Sciatic nerve (tissue), 2 donors: Measurements from ENCODE around the gene ANKS4B. TPM values are rescaled to one million over a fixed set of nuclear protein-coding genes. Genes with fewer than 3 reads are reported as not detected.
"Not testable (repeated sequence)": the region's sequence is repeated elsewhere in the genome, so short reads cannot be mapped to it uniquely, and the experiment has no call there.

Source experiments
- ATAC-seq: fragments of 200-7000 bp; cut with Tn5 transposase; one replicate; pipeline ENCODE4 v1.9.1; 2020; ENCODE audit warnings: mild to moderate bottlenecking, moderate library complexity
- DNase-seq: peaks from one replicate; pipeline ENCODE4 v3.0.0-alpha.2; 2020; ENCODE audit warnings: low spot score
- intact Hi-C: fragments of 100-400 bp; cut with DNase I; formaldehyde crosslinking; loops from one replicate; pipeline ENCODE4 v1.14.2; 2022
- total RNA-seq: library from RNA; stranded (reverse); fragmentation: NEBNext Ultra II Directional; extraction: Animal tissue kit (Norgen Biotek cat#: 25700); gene quantifications from one replicate; pipeline ENCODE4 v1.2.1, GENCODE V29; 2021
- donor health status: DM: no; HTN: no; CAD: no.
- donor health status: DM: no; HTN: no; CAD: no.

Gene ANKS4B, protein sequence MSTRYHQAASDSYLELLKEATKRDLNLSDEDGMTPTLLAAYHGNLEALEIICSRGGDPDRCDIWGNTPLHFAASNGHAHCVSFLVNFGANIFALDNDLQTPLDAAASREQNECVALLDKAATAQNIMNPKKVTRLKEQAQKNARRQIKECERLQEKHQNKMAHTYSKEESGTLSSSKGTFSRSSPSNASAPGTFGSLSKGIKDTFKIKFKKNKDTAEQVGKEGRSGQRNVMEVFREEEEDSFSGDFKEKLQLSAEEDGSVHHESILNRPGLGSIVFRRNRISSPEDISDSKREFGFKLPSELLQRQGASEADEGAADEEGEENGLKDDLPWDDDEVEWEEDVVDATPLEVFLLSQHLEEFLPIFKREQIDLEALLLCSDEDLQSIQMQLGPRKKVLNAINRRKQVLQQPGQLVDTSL
- total RNA-seq, result not detected

DNA sequence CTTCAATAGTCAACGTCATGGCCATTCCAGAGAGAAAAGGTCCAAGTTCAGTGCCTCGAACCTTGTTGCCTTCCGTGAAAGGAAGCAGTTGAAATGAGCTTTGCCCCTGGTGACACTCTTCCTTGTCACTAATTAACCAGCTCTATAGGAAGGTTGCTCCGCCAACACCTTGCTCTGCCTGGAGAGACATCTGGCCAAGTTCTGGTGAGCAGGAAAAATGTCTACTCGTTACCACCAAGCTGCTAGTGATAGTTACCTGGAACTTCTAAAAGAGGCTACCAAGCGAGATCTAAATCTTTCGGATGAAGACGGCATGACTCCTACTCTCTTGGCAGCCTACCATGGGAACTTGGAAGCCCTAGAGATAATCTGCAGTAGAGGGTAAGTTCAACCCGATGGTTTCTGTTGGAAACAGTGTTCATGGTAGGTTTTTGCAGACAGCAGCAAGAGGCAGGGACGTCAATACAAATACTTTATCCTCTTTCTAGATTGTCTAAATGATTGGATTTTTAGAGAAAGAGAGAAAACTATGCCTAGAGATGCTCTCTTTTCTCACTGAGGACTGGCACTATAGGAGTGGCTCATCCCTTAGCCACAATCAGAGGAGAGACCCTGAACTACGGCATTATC lies at the start of gene ANKS4B:
Gene ANKS4B, plus strand, starts transcription at position 179 of the 630 bp plus-strand sequence. Its CDS starts 39 bp downstream, at position 218.
- intact Hi-C loops, result no loop called here
- DNase-seq (no peak), ATAC-seq (no peak)

DNA sequence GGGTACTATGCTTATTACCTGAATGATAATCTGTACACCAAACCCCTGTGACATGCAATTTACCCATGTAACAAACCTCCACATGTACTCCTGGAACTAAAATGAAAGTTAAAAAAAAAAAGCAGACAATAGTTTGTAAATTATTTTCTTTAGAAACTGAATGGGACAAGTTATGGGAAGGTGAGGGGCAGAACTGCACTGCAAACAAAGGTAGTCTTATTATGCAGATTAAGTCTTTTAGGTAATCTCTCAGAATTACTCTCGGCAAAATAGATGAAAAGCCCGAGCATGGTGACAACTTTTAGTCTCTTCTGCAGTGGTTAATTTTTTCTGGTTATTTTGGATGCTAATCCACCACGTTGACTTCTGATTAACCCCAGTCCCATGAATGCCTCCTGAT lies 49.5 kb upstream of the ANKS4B start:
- no peak for ATAC-seq
- no peak for DNase-seq
- intact Hi-C loops, result loop anchor here (10.0 kb wide), 1 partner anchor 111 kb away; no protein-coding TSS in a partner anchor

DNA sequence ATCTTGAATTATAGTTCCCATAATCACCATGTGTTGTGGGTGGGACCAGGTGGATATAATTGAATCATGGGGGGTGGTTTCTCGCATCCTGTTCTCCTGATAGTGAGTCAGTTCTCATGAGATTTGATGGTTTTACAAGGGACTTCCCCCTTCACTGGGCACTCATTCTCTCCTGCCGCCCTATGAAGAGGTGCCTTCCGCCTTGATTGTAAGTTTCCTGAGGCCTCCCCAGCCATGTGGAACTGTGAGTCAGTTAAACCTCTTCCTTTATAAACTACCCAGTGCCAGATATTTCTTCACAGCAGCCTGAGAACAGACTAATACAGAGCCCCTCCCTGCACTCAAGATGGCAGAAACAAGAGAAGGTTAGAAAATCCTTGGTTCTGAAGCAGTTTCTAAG lies 48.7 kb upstream of the ANKS4B start:
- ATAC-seq (no peak), DNase-seq (no peak)
- intact Hi-C loops, result loop anchor here (10.0 kb wide), 1 partner anchor 110 kb away; no protein-coding TSS in a partner anchor

DNA sequence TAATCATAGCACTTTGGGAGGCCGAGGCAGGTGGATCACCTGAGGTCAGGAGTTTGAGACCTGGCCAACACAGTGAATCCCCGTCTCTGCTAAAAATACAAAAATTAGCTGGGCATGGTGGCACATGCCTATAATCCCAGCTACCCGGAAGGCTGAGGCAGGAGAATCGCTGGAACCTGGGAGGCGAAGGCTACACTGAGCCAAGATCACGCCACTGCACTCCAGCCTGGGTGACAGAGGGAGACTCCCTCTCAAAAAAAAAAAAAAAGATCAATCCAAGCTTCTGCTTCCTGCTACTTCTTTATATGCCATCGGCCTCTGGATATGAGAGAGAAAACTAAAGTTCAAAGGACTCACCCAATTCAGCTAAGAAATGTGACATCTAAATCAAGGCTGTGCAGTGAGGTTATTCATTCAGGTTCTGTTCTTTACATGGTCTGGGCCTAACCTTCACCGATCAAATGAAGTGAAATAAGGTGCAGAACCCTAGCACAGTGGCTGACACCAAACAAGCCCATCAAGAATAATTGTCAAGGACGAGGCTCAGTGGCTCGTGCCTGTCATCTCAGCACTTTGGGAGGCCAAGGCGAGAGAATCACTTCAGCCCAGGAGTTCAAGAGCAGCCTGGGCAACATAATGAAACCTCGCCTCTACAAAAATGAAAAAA lies 47.7 kb upstream of the ANKS4B start:
- ATAC-seq (no peak), DNase-seq (no peak)
- intact Hi-C loops, result loop anchor here (10.0 kb wide), 1 partner anchor 109 kb away; no protein-coding TSS in a partner anchor

DNA sequence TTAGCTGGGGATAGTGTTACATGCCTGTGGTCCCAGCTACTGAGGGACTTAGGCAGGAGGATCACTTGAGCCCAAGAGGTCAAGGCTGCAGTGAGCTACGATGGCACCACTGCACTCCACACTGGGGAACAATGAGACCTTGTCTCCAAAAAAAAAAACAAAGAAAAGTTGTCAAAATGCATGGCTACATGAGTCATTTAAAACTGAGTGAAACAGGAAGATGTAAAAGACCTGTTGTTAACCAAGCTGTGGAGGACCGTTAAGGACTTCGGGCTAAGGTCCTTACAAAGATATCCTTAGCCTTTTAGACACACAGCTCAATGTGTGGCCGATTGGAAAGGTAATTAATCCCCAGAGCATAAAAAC lies 47.2 kb upstream of the ANKS4B start:
- ATAC-seq (no peak), DNase-seq (no peak)
- intact Hi-C loops, result loop anchor here (10.0 kb wide), 1 partner anchor 108 kb away; no protein-coding TSS in a partner anchor

DNA sequence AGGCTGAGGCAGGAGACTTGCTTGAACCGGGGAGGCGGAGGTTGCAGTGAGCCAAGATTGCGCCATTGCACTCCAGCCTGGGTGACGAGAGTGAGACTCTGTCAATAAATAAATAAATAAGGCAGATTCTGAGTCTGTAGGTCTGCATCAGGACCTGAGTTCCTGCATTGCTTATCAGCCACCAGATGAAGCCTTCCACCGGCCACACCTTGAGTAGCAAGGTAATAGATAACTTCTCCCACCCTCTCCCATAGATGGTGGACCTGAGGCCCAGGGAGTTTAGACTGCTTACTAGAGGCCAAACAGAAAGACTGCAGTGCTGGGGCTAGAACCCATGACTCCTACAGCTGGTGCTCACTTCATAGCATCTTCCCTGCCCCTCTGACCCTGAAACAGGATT lies 44.2 kb upstream of the ANKS4B start:
- ATAC-seq (no peak), DNase-seq (no peak)
- intact Hi-C loops, result loop anchor here (10.0 kb wide), 1 partner anchor 105 kb away; no protein-coding TSS in a partner anchor

DNA sequence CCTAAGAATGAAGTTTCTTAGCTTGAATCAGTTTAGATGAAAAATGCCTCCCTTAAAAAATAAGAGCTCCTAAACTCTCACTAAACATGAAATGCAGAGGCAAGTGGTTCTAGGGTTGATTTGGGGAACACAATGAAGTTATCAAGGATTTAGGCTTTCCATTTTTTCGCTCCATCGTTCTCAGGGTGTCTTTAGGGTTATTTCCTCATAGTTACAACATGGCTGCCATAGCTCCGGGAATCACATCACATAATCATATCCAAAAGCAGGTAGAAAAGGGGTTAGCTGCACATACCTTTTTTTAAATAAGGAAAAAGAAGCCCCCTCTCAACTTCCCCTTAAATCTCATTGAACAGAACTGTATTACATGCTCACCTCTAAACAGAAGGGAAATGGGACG lies 43.5 kb upstream of the ANKS4B start:
- ATAC-seq (no peak), DNase-seq (no peak)
- intact Hi-C loops, result no loop called here

DNA sequence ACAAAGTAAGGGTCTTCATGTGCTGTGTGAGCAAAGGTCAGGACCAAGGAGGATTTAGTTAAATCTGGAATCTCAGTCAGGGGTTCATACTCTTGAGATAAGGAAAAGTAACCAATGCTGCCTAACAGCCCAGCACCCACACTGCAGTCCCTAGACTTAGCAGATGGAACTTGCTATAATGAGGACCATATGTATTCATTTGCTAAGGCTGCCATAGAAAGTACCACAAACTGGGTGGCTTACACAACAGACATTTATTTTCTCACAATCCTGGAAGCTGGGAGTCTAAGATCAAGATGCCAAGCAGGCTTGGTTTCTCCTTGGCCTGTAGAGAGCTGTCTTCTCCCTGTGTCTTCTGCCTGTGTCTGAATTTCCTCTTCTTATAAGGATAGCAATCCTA lies 42.9 kb upstream of the ANKS4B start:
- intact Hi-C loops, result no loop called here
- DNase-seq, result no peak
- ATAC-seq, result no peak

DNA sequence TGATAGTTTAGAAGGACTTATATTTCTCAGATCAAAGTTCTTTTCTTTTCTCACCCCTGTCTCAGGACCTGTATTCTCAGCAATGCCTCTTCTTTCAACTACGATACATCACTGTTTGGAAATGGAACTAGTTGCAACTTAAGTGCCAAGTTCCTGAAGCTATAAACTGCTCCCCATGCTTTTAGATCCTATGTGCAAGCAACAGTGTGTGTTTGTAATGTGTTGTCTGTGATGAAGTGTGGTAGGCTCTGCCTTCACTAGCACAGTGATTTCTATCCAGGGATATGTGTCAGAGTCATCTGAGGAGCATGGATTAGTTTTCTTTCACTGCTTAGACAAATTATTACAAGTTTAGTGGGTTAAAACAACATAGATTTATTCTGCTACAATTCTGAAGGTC lies 40.5 kb upstream of the ANKS4B start:
- intact Hi-C loops, result no loop called here
- ATAC-seq (no peak), DNase-seq (no peak)

DNA sequence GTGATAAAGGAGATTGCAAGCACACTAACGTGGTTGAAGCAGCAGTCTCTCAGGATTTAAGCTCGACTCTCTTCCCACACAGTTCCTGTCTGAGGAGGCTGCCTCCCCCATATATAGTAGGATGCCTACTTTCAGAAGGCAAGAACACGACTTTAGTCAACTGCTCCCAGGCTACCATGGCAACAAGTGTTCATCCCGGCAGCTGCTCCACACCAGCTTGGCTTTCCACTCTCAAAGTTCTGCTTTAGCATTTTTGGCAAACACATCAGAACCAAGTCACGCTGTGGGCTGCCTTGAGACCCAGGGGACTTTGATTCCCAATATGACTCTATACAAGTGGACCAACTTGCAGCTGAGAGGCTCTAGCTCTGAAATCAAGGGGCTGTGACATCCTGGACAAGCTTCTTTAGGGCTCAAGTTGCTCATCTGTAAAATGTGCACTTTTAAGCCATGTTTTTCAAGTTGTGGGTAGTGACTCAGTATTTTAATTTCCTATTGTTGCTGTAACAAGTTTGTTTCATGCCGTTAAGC lies 38.7 kb upstream of the ANKS4B start:
- DNase-seq (no peak), ATAC-seq (no peak)
- intact Hi-C loops, result no loop called here

DNA sequence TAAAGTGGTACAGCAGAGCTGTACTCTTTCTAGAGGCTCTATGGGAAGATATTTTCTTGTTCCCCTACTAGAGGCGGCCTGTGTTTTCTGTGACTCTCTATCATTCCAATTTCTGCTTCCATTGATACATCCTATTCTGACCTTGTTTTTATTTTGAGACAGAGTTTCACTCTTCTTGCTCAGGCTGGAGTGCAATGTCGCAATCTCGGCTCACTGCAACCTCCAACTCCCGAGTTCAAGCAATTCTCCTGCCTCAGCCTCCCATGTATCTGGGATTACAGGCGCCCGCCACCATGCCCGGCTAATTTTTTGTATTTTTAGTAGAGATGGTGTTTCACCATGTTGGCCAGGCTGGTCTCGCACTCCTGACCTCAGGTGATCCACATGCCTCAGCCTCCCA lies 38.2 kb upstream of the ANKS4B start:
- DNase-seq, intact Hi-C loops, ATAC-seq: not testable (repeated sequence)

DNA sequence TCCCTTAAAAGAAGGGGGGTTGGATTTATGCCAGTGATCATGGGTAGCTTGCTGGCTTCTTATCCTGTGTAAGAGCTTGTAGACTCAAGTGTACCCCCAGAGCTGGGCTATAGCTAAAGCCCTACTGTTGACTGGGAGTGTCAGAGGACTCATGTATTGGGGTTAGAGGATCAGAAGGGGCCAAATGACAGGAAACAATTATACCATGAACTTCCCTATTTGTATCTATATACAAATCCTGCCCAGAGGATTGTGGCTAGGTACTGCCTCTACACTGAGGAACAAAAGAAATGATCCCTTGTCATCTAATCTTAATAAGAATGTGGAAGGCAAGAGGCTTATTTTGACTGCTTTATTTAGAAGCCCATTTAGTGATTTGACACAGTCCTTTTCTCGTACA lies 36.4 kb upstream of the ANKS4B start:
- DNase-seq (no peak), ATAC-seq (no peak)
- intact Hi-C loops, result no loop called here

DNA sequence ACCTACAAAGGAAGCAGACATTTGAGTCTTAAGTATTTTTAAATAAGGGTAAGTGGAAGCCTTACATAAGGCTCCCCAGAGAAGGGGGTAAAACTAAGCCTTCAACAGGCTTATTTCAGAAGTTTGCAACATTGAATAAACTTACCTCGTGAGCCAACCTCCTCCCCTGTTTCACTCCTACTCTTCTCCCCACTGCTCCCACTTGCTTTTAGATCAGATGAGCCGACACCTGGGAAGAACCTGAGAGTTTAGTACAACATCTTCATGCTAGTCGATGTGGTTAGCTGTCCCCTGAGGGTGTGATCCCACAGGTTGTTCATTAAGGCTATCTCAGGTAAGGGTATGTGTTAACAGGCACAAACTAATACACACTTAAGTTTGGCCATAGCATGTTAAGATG lies 35.9 kb upstream of the ANKS4B start:
- intact Hi-C loops, result no loop called here
- DNase-seq (no peak), ATAC-seq (no peak)

DNA sequence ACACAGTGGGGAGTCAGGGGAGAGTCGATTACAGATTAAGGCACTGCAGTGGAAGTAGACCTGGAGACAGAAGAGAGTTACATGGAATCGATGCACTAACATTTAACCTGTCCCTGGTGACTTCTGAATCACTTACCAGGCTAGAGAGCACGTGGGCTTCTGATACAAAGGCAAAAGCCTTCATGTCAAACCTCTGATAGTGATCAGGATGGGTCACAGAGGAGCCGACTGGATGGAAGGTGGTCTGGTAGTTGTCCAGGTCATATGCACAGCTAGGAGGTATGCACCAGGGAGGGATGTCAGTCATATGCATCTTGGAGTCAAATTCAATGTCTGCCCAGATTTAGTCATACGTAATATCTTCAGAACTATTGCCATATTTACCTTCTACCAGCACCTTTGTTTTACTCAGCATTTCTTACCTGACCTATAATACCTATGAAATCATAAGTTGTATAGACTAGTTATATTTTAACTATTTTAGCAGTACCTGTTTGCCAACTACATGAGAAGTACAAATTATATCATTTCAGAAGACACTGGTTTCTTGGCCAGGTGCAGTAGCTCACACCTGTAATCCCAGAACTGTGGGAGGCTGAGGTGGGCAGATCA lies 33.8 kb upstream of the ANKS4B start:
- ATAC-seq (no peak), DNase-seq (no peak)
- intact Hi-C loops, result no loop called here

DNA sequence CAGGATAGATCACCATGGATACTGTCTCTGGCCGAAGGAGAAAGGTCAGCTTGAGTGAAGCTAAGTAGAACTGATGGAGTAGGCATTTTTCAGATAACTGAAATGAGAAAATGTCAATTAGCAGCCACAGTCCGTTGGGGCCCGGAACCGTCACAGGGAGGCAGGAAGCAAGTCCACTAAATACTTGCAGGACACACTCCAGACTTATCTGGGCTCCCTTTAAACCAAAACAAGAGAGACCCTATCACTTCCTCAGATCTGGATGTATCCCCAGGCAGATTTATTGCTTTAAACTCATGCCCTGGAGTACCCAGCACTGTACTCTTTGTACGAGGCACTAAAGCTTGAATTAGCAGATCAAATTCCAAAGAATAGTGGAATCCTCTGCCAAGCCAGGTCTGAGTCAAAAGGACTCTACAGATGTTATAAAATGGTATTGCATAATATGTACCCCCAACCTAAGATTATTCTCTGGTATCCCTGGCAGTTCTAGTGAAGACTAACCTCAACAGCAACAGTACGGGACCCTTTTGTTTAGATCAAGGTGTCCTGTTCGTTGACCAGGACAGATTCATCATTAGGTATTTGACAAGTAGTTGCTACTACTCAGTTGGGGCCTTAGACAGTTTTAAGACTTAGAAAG lies 30.2 kb upstream of the ANKS4B start:
- intact Hi-C loops, result no loop called here
- DNase-seq (no peak), ATAC-seq (no peak)

DNA sequence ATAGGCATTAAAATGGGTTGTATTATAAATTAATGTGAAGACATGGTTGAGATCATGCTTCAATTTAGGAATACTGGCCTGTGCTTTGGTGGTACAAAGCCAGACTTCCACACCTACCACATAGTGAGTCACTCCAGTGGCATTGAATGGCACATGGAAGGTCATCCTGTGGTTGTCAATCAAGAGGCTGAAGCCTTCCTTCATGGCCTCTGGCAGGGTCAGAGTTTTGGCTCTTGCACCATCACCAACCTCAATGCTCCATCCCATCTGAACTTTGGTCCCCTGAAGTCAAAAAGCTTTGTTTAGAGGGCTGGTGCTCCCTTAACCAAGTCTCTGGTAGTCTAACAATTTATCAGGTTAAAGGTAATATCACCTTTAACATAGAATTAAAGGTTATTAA lies 28.2 kb upstream of the ANKS4B start:
- no peak for ATAC-seq
- intact Hi-C loops, result no loop called here
- DNase-seq, result no peak

DNA sequence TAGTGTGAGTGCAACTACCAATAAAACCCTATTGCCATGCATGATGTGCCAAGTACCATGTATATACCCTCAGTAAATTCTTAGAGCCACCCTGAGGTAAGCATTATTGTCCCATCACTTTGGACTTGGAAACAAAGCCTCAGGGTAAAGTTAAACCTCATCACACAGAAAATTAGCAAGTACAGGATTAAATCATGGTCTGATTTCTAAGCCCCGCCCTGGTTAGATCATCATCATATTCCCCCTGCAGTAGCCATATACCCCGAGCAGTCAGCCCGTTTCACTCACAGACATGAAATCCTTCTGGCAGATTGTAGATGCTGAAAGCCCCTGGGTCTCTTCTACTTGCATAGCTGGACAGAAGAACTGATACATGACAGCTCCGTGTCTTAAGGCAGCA lies 26.9 kb upstream of the ANKS4B start:
- no peak for DNase-seq
- no peak for ATAC-seq
- intact Hi-C loops, result no loop called here

DNA sequence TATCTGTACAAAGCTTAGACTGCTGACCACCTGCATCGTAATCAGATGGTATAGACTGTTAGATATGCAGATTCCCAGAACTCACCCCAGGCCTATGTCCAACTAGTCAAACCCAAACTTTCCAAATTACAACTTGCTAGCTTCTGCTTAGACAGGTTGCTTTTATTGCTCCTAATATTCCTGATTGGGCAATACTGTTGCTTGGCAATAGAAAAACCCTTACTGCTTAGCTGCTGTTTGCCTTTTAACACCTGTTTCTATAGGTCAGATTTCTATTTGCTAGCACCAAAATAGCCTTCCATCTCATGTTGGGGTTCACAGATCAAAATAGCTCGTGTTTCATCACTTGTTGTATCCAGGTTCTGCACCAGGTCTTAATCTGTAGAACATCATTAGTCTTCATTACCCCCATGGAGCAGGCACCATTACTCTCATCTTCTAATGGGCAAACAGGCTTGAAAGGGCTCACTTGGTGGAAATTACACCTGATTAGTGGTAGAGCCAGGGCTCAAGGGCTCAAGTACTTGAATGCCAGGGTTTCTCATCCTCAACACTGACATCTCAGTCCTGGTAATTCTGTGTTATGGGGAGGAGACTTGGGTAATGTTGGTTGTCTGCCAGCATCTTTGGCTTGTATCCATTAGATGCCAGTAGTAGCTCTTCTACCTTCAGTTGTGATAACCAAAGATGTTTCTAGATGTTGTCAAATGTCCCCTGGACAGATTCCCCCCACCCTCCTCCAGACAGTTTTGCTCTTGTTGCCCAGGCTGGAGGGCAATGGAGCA lies 24.9 kb upstream of the ANKS4B start:
- ATAC-seq, result no peak
- intact Hi-C loops, result no loop called here
- no peak for DNase-seq
